ENCODE results near the gene SLMAP. TPM values are rescaled to one million over a fixed set of nuclear protein-coding genes. Genes with fewer than 3 reads are reported as not detected.

SLMAP gene
- total RNA-seq, 1 donor from 2014 or later = 116 TPM

GRCh38 chr3:57972531-57973111 lies 216.5 kb downstream of the SLMAP start:
- no peak for DNase-seq (ENCODE audit: low spot score)
- peak overlapping the region; percentile 76 for H3K27ac Mint-ChIP-seq (ENCODE audit: unreplicated experiment)
- no peak for TF ChIP-seq CTCF (IDR thresholded peaks at IDR 0.05)
- peaks cover 44% of the 10 kb centered on the region for H3K4me1 Mint-ChIP-seq (ENCODE audit: low read depth)
- no peaks in the 10 kb centered on the region for H3K27me3 Mint-ChIP-seq (ENCODE audit: low read depth)
- H3K9me3 Mint-ChIP-seq (ENCODE audit: low read depth) = no peaks in the 10 kb centered on the region
- H3K36me3 Mint-ChIP-seq (ENCODE audit: low read depth) = no peaks in the 10 kb centered on the region
- H3K4me3 Mint-ChIP-seq (ENCODE audit: unreplicated experiment) = no peak overlapping the region

GRCh38 chr3:57973715-57974477 lies 217.8 kb downstream of the SLMAP start:
- H3K4me1 Mint-ChIP-seq (ENCODE audit: low read depth) = peaks cover 55% of the 10 kb centered on the region
- no peak for TF ChIP-seq CTCF (IDR thresholded peaks at IDR 0.05)
- H3K27me3 Mint-ChIP-seq (ENCODE audit: low read depth) = no peaks in the 10 kb centered on the region
- H3K27ac Mint-ChIP-seq (ENCODE audit: unreplicated experiment) = peak overlapping the region; percentile 76
- H3K9me3 Mint-ChIP-seq (ENCODE audit: low read depth) = no peaks in the 10 kb centered on the region
- no peak for DNase-seq (ENCODE audit: low spot score)
- no peak overlapping the region for H3K4me3 Mint-ChIP-seq (ENCODE audit: unreplicated experiment)
- no peaks in the 10 kb centered on the region for H3K36me3 Mint-ChIP-seq (ENCODE audit: low read depth)

GRCh38 chr3:57974796-57975388 lies 218.8 kb downstream of the SLMAP start:
- DNase-seq (ENCODE audit: low spot score) = no peak
- peak overlapping the region; percentile 76 for H3K27ac Mint-ChIP-seq (ENCODE audit: unreplicated experiment)
- no peak overlapping the region for H3K4me3 Mint-ChIP-seq (ENCODE audit: unreplicated experiment)

GRCh38 chr3:57977818-57978235 lies 221.7 kb downstream of the SLMAP start:
- no peaks in the 10 kb centered on the region for H3K27me3 Mint-ChIP-seq (ENCODE audit: low read depth)
- H3K4me3 Mint-ChIP-seq (ENCODE audit: unreplicated experiment) = no peak overlapping the region
- H3K4me1 Mint-ChIP-seq (ENCODE audit: low read depth) = peaks cover 42% of the 10 kb centered on the region
- H3K36me3 Mint-ChIP-seq (ENCODE audit: low read depth) = no peaks in the 10 kb centered on the region
- no peak for DNase-seq (ENCODE audit: low spot score)
- no peak overlapping the region for H3K27ac Mint-ChIP-seq (ENCODE audit: unreplicated experiment)
- no peaks in the 10 kb centered on the region for H3K9me3 Mint-ChIP-seq (ENCODE audit: low read depth)
- TF ChIP-seq CTCF (IDR thresholded peaks at IDR 0.05) = no peak

More at GRCh38 chr3:57974796-57975388, 218.8 kb downstream of the SLMAP start:
- H3K36me3 Mint-ChIP-seq (ENCODE audit: low read depth) = no peaks in the 10 kb centered on the region
- H3K27me3 Mint-ChIP-seq (ENCODE audit: low read depth) = no peaks in the 10 kb centered on the region
- no peaks in the 10 kb centered on the region for H3K9me3 Mint-ChIP-seq (ENCODE audit: low read depth)
- peaks cover 50% of the 10 kb centered on the region for H3K4me1 Mint-ChIP-seq (ENCODE audit: low read depth)
- no peak for TF ChIP-seq CTCF (IDR thresholded peaks at IDR 0.05)

GRCh38 chr3:57978316-57978715 lies 222.2 kb downstream of the SLMAP start:
- TF ChIP-seq CTCF (IDR thresholded peaks at IDR 0.05) = no peak
- DNase-seq (ENCODE audit: low spot score) = no peak
- H3K27me3 Mint-ChIP-seq (ENCODE audit: low read depth) = no peaks in the 10 kb centered on the region
- H3K4me3 Mint-ChIP-seq (ENCODE audit: unreplicated experiment) = no peak overlapping the region
- no peaks in the 10 kb centered on the region for H3K9me3 Mint-ChIP-seq (ENCODE audit: low read depth)
- H3K4me1 Mint-ChIP-seq (ENCODE audit: low read depth) = peaks cover 38% of the 10 kb centered on the region
- H3K36me3 Mint-ChIP-seq (ENCODE audit: low read depth) = no peaks in the 10 kb centered on the region
- H3K27ac Mint-ChIP-seq (ENCODE audit: unreplicated experiment) = no peak overlapping the region

Data from chondrocyte (in vitro differentiated cells).